GM23338 (cell line): ENCODE measurements around the gene SIM1. TPM values are rescaled to one million over a fixed set of nuclear protein-coding genes. Genes with fewer than 3 reads are reported as not detected.

Source experiments
- ATAC-seq: fragments of 200-7000 bp; cut with Tn5 transposase; 3 replicates; pipeline ENCODE4 v1.9.1; 2020
- DNase-seq: peaks from one replicate; pipeline ENCODE4 v3.0.0-alpha.2; 2015; ENCODE audit warnings: low spot score
- H2AFZ ChIP-seq: fragments of 200-600 bp; sonication (generic); 2 replicates; pipeline ENCODE4 v1.8.0; 2016; ENCODE audit warnings: antibody characterized with exemption, mild to moderate bottlenecking, moderate library complexity
- H3F3A ChIP-seq: fragments of 200-600 bp; sonication (generic); replicated peaks from 2 replicates; pipeline ENCODE4 v1.8.0; 2017; ENCODE audit warnings: antibody characterized with exemption, mixed run types, low read depth
- H3K27ac ChIP-seq: fragments of 200-600 bp; sonication (generic); 2 replicates; pipeline ENCODE4 v1.6.1; 2016; ENCODE audit warnings: low read depth
- H3K27me3 ChIP-seq: fragments of 200-600 bp; sonication (generic); 2 replicates; pipeline ENCODE4 v1.8.0; 2016; ENCODE audit warnings: mild to moderate bottlenecking, mixed run types, moderate library complexity; ENCODE audit not compliant: insufficient read depth
- H3K36me3 ChIP-seq: fragments of 200-600 bp; sonication (generic); 2 replicates; pipeline ENCODE4 v1.8.0; 2016; ENCODE audit warnings: mild to moderate bottlenecking; ENCODE audit not compliant: insufficient read depth
- H3K4me1 ChIP-seq: fragments of 200-600 bp; sonication (generic); 2 replicates; pipeline ENCODE4 v1.8.0; 2016; ENCODE audit warnings: mild to moderate bottlenecking, moderate library complexity; ENCODE audit not compliant: insufficient read depth
- H3K4me2 ChIP-seq: fragments of 200-600 bp; sonication (generic); 2 replicates; pipeline ENCODE4 v1.7.1; 2017; ENCODE audit warnings: mixed run types
- H3K4me3 ChIP-seq: fragments of 200-600 bp; sonication (generic); 2 replicates; pipeline ENCODE4 v1.6.1; 2016; ENCODE audit warnings: mixed run types
- H3K79me2 ChIP-seq: fragments of 200-600 bp; sonication (generic); replicated peaks from 2 replicates; pipeline ENCODE4 v1.8.0; 2017; ENCODE audit warnings: mild to moderate bottlenecking; ENCODE audit not compliant: insufficient read depth
- H3K9me2 ChIP-seq: fragments of 200-600 bp; sonication (generic); 2 replicates; pipeline ENCODE4 v1.8.0; 2017; ENCODE audit not compliant: insufficient read depth
- H4K20me1 ChIP-seq: fragments of 200-600 bp; sonication (generic); replicated peaks from 2 replicates; pipeline ENCODE4 v1.8.0; 2017; ENCODE audit warnings: mild to moderate bottlenecking; ENCODE audit not compliant: insufficient read depth
- H3K27ac Mint-ChIP-seq: 2 replicates; pipeline ENCODE4 v1.8.0; 2020; ENCODE audit warnings: inconsistent platforms, mild to moderate bottlenecking, moderate library complexity, mixed read lengths
- H3K27me3 Mint-ChIP-seq: 3 replicates; pipeline ENCODE4 v1.8.0; 2022; ENCODE audit warnings: low read depth, mild to moderate bottlenecking, moderate library complexity, mixed read lengths, inconsistent platforms; ENCODE audit not compliant: insufficient read depth, poor library complexity
- H3K36me3 Mint-ChIP-seq: 3 replicates; pipeline ENCODE4 v1.8.0; 2021; ENCODE audit warnings: low read depth, mild to moderate bottlenecking, inconsistent platforms, moderate library complexity, mixed read lengths
- H3K4me1 Mint-ChIP-seq: 3 replicates; pipeline ENCODE4 v1.8.0; 2020; ENCODE audit warnings: mild to moderate bottlenecking, inconsistent platforms, mixed read lengths
- H3K4me3 Mint-ChIP-seq: 3 replicates; pipeline ENCODE4 v1.8.0; 2021; ENCODE audit warnings: moderate library complexity, mild to moderate bottlenecking, inconsistent platforms, mixed read lengths
- H3K9me3 Mint-ChIP-seq: 3 replicates; pipeline ENCODE4 v1.8.0; 2020; ENCODE audit warnings: moderate library complexity, mild to moderate bottlenecking, inconsistent platforms, mixed read lengths
- CREB1 ChIP-seq: fragments of 250-450 bp; sonication (Bioruptor Pico); IDR thresholded peaks from 2 replicates; pipeline ENCODE4 v1.5.0; 2020; ENCODE audit warnings: low read depth, mild to moderate bottlenecking, moderate library complexity
- CTCF ChIP-seq, 2 experiments: fragments of 200-600 bp in 1 of 2; sonication (generic) in 1 of 2; conservative IDR thresholded peaks; 2 replicates each; pipeline versions ENCODE4 v1.5.1 to v1.6.1; 2016 to 2017; ENCODE audit warnings: antibody characterized with exemption in 2 of 2, low read depth in 2 of 2, mild to moderate bottlenecking in 2 of 2, moderate library complexity in 1 of 2
- ETS1 ChIP-seq: IDR thresholded peaks from 2 replicates; pipeline ENCODE4 v1.6.1; 2016; ENCODE audit warnings: antibody characterized with exemption
- EZH2 ChIP-seq: fragments of 200-600 bp; sonication (generic); IDR thresholded peaks from one replicate; pipeline ENCODE4 v1.8.0; 2017; ENCODE audit warnings: antibody characterized with exemption, mild to moderate bottlenecking, low read depth; ENCODE audit not compliant: unreplicated experiment
- EZH2phosphoT487 ChIP-seq: fragments of 200-600 bp; sonication (generic); IDR thresholded peaks from one replicate; pipeline ENCODE4 v1.8.1; 2018; ENCODE audit warnings: antibody characterized with exemption; ENCODE audit not compliant: unreplicated experiment
- JUNB ChIP-seq: IDR thresholded peaks from one replicate; pipeline ENCODE4 v1.6.1; 2016; ENCODE audit warnings: antibody characterized with exemption; ENCODE audit not compliant: unreplicated experiment
- NANOG ChIP-seq: IDR thresholded peaks from 2 replicates; pipeline ENCODE4 v1.6.1; 2016; ENCODE audit warnings: antibody characterized with exemption, borderline replicate concordance
- POLR2AphosphoS5 ChIP-seq: IDR thresholded peaks from 2 replicates; pipeline ENCODE4 v1.6.1; 2016; ENCODE audit warnings: antibody characterized with exemption, low read depth
- REST ChIP-seq: IDR thresholded peaks from one replicate; pipeline ENCODE4 v1.6.1; 2018; ENCODE audit warnings: antibody characterized with exemption; ENCODE audit not compliant: unreplicated experiment
- STAT1 ChIP-seq: IDR thresholded peaks from one replicate; pipeline ENCODE4 v1.6.1; 2016; ENCODE audit warnings: antibody characterized with exemption; ENCODE audit not compliant: unreplicated experiment
- ZNF114 ChIP-seq: fragments of 250-450 bp; sonication (Bioruptor Pico); IDR thresholded peaks from 2 replicates; pipeline ENCODE4 v1.5.0; 2020; ENCODE audit warnings: mild to moderate bottlenecking, moderate library complexity
- ZNF331 ChIP-seq: fragments of 250-450 bp; sonication (Bioruptor Pico); IDR thresholded peaks from 2 replicates; pipeline ENCODE4 v1.5.0; 2020; ENCODE audit warnings: low read depth, mild to moderate bottlenecking, moderate library complexity
- ZNF462 ChIP-seq: fragments of 250-450 bp; sonication (Bioruptor Pico); IDR thresholded peaks from 2 replicates; pipeline ENCODE4 v1.5.0; 2020; ENCODE audit warnings: mild to moderate bottlenecking, moderate library complexity
- polyA plus RNA-seq: library from polyadenylated mRNA; unstranded; fragments of >200 nt; fragmentation: Nextera tagmentation; extraction: Ambion mirVana; gene quantifications from 2 replicates; pipeline ENCODE4 v1.2.1, GENCODE V29; 2016
- total RNA-seq: library from RNA; depleted of rRNA; stranded (reverse); fragments of >200 nt; shearing (Covaris generic); gene quantifications from 2 replicates; pipeline ENCODE4 v1.2.3, GENCODE V29; 2014

The SIM1 gene
- total and polyA plus RNA-seq, 2 experiments from 2014 or later, result 0.42 to 0.49 TPM

- Mint-ChIP-seq H3K9me3 (no peaks in the 10 kb centered on the region; the same call in 2 of the 3 replicates), H3K27me3 (peaks cover 69% of the 10 kb centered on the region)
- no peak for TF ChIP-seq ETS1
- no peak for TF ChIP-seq JUNB
- no peak for TF ChIP-seq REST
- no peak for TF ChIP-seq CTCF (conservative IDR thresholded peaks at IDR 0.05; ENCODE audit: low read depth in 2 of 2)
- TF ChIP-seq EZH2, result peak; percentile 82
- TF ChIP-seq ZNF331, result no peak
- TF ChIP-seq ZNF114 (CRISPR knock-in tag), result no peak
- TF ChIP-seq POLR2AphosphoS5, result no peak
- TF ChIP-seq EZH2phosphoT487, result peak; percentile 91
- no peak for TF ChIP-seq ZNF462 (CRISPR knock-in tag)
- TF ChIP-seq CREB1 (CRISPR knock-in tag), result no peak
- TF ChIP-seq NANOG, result no peak
- TF ChIP-seq STAT1, result no peak
Observed at GRCh38 chr6:100469101-100469859, 4.6 kb upstream of the SIM1 start.

More at GRCh38 chr6:100469101-100469859, 4.6 kb upstream of the SIM1 start:
- peak overlapping the region; percentile 56; the same call in 1 of the 2 replicates for H2AFZ ChIP-seq
- peaks cover 2% of the 10 kb centered on the region; the same call in 1 of the 3 replicates for H3K36me3 Mint-ChIP-seq
- H3K79me2 ChIP-seq, result no peaks in the 10 kb centered on the region
- peaks cover 94% of the 10 kb centered on the region for H3K27me3 ChIP-seq
- peaks cover 24% of the 10 kb centered on the region for H3F3A ChIP-seq
- H3K4me1 ChIP-seq, result peaks cover 33% of the 10 kb centered on the region
- H3K4me1 Mint-ChIP-seq, result peaks cover 40% of the 10 kb centered on the region
- DNase-seq (peak; percentile 61), ATAC-seq (peak; percentile 21)
- H3K27ac Mint-ChIP-seq, result no peak overlapping the region
- H4K20me1 ChIP-seq, result peaks cover 32% of the 10 kb centered on the region
- H3K36me3 ChIP-seq, result no peaks in the 10 kb centered on the region
- peak overlapping the region; percentile 70 for H3K4me2 ChIP-seq
- no peak overlapping the region for H3K27ac ChIP-seq
- peak overlapping the region; percentile 52 for H3K4me3 ChIP-seq
- H3K4me3 Mint-ChIP-seq, result peak overlapping the region; percentile 50
- no peaks in the 10 kb centered on the region for H3K9me2 ChIP-seq
